Stimulated activated naive CD4-positive, alpha-beta T cell (primary cell): ENCODE data around the gene AHNAK.
"Not testable (repeated sequence)": the region's sequence is repeated elsewhere in the genome, so short reads cannot be mapped to it uniquely, and the experiment has no call there.

Source experiments
- DNase-seq, 6 experiments: peaks; one replicate each; lab custom pipeline; 2025; lab: John Stamatoyannopoulos, UW

The AHNAK gene

DNA sequence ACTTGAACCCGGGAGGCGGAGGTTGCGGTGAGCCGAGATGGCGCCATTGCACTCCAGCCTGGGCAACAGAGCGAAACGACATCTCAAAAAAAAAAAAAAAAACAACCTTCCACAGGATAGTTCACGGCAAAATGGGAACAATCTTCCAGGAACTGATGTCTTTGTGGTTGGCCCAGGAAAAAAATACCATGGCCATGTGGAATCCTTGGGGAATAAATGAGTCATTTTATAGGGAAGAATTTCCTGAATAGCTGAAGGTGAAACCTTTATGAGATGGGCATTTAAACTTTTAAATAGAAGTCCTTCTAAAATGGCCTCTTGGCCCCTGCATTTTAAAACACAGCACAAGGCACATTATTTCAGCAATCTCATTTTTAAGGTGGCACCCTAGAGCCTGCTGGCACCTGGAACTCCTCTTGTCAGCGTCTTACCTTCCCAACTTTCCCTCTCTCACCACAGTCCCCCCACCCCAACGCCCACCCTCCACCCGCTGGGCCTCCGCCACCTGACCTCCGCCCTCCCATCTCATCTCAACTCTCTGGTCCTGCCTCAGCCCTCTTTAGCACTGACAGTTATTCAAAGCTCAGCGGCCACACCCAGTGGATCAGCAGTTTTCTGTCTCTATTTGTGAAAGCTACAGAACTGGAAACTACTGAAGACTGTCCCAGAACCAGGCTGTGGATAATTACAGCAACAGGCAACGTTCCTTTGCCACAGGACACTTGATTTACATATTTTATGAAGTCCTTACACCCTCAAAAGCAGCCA lies 84.7 kb downstream of the AHNAK start:
- DNase-seq = no peak

DNA sequence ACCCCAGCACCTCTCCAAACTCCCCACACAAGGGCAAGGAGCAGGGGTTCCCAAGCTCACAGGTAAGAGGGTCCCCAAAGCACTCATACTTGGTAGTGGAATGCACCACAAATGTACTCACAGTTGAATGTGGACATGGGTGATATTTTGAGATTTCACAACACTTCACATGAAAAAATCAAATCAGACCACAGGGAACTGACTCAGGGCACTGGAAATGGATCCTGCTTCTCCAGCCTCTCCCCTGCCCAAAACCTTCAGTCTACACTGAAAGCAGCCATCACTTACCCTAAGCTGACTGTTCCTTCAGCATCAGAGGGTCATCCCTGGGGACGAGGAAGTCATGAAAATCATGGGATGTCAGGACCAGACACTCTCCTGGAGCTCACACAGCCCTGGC lies 87.5 kb downstream of the AHNAK start:
- no peak for DNase-seq

DNA sequence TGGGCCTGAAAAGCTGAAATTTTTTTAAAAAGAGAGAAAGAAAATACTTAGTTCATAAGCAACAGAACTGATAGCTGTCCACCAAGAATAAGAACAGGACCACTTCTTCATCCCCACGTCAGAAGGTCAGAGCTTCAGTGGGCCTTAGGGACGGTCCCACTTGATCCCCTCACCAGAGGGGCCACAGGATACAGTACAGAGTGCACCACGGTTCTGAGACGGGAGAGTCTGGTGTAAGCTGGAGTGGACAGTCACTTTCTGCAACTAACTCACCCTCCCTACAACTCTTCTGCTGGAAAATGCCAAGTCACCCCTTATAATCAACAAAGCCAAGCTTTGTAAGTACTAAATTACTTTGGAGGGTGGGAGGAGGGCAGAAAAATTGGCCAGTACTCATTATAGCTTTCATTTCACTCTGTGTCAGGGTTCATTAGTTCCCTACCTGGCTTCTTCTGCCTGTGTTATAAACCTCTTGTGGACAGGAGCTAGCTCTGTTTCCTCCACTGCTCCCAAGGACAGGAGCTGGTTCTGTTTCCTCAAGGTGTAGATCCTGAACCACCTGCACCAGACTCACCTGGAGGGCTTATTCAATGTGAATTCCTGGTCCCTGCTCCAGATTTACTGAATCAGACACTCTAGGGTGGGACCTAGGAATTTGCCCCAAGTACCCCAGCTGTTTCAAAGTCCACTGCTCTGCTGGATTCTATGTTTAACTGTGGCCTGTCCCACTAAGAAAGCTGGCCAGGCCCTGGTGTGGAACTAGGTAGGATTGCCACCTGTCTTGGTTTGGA lies 88.2 kb downstream of the AHNAK start:
- no peak for DNase-seq

DNA sequence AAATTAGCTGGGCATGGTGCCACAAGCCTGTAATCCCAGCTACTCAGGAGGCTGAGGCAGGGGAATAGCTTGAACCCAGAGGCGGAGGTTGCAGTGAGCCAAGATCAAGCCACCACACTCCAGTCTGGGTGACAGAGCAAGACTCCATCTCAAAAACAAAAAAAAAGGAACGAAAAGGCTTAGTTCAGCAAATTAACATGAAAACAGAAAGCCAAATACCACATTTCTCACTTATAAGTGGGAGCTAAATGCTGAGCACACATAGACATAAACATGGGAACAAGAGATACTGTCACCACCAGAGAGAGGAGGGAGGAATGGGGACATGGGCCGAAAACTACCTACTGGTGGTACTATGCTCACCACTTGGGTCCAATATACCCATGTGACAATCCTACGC lies 89.1 kb downstream of the AHNAK start:
- no peak for DNase-seq

DNA sequence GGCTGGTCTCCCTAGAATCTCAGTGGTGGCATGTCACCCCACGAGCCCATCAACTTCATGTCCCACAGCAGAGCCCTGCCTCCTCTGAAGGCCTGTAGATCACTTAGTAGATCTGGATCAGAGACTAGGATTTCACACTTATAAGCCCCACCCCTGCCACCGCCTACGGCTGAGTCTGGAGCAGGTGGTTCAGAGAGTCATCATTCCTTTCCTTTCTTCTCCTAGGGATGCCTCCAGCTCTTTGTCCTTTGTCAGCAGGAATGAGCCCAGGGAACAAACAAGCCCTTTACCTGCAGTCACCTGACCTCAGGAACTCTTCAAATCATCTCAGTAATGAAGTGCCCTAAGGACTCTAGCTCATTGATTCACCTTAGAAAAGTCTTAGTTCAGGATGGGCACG lies 90.0 kb downstream of the AHNAK start:
- no peak for DNase-seq

DNA sequence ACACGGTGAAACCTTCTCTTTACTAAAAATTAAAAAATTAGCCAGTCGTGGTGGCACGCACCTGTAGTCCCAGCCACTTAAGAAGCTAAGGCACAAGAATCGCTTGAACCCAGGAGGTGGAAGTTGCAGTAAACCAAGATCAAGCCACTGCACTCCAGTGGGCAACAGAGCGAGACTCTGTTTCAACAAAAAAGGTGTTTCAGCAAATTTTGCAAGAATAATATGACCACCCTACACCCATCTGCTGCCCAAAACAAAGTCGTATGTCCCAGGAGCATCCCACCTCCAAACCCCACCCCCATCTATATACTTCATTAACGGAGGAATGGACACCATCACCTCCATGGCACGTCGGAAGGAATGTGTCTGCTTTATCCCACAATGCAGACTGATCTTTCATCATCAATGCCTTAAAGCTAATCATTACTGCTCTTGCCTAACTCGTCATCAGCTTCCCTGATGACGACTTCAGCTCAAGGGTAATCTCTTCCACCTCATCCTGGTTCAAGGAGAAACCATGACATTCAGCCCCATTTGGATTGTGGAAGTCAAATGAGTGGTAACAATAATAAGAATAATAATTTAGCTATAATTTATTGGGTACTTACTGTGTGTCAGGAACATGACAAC lies 93.7 kb downstream of the AHNAK start:
- DNase-seq = no peak

DNA sequence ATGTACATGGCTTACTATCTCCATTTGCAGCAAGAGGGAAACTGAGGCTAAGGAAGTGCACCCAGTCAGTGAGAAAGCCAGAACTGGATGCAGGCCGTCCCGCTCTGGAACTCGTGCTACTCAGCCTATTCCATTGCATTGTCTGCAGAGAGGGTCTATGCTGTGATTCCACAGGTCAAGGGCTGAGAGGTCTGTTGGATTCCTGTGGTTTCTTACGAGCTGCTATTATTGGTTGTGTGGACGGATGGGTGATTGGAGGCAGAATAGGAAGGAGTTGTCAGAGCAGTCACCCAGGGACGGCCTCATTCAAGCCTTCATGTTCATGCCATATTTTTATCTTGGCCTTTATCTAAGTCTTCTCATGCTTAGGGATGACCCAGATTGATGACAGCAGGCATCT lies 94.3 kb downstream of the AHNAK start:
- DNase-seq = no peak

DNA sequence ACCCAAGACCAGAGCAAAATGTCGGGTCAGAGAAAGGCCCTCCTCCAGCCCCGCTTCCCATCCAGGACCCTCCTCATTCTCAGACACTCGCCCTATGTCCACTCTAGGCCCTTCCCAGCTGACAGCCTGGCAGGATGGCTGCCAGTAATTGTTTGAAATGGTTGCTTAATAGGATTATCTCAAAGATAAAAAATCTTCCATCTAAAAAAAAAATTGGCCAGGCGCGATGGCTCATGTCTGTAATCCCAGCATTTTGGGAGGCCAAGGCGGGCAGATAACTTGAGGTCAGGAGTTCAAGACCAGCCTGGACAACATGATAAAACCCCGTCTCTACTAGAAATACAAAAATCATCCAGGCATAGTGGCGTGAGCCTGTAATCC lies 95.4 kb downstream of the AHNAK start:
- no peak for DNase-seq

DNA sequence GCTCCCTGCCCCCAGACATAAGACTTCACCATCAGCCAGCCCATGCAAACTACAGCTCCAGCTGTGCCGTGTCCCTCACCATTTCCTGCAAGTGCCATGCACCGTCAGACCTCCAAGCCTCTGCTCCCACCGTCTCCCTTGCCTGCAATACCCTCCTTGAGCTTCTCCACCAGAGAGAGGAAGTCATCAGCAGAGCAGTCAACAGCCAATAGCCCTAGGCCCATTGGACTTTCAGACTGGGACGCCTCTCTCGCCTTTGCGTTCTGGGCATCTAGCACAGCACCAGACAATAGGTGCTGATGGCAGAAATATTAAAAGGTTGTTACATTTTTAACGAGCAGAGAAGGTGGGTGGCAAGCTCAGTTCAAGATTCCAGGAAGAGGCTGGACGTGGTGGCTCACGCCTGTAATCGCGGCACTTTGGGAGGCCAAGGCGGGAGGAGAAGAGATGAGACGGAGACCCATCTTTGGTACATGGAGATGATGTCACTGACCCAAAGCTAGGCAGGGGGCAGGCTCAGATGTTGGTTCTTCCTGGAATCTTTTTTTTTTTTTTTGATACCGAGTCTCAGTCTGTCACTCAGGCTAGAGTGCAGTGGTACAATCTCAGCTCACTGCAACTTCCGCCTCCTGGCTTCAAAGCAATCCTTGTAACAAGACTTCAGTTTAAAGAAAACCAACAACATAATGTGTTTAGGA lies 95.9 kb downstream of the AHNAK start:
- peak in 1 of 6 experiments; percentile 5 for DNase-seq

DNA sequence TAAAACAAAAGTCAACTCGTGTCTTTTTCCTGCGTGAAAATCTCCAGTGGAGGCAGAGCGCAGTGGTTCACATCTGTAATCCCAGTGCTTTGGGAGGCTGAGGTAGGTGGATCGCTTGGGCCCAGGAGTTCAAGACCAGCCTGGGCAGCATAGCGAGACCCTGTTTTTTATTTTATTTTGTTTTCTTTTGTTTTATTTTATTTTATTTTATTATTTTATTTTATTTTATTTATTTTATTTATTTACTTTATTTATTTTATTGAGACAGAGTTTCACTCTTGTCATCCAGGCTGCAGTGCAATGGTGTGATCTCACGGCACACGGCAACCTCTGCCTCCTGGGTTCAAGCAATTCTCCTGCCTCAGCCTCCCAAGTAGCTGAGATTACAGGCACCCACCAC lies 96.7 kb downstream of the AHNAK start:
- DNase-seq = not testable (repeated sequence)

DNA sequence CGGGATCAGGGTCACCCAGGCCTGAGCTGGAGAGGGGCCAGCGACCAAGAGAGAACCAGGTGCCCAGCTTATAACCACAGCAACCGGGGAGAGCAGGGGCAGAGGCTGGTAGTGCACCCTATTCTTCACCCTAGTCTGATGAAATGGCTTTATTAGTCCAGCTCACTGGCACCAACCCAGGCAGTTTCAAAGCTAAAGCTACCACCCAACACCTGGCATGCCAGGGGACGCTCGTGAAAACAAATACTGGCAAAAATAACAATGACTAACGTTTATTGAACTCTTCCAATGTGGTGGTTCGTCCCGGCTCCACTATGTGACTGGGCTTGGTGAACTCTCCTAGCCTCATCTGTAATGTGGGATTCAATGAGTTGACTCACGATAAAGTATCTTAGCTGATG lies 97.2 kb downstream of the AHNAK start:
- no peak for DNase-seq

DNA sequence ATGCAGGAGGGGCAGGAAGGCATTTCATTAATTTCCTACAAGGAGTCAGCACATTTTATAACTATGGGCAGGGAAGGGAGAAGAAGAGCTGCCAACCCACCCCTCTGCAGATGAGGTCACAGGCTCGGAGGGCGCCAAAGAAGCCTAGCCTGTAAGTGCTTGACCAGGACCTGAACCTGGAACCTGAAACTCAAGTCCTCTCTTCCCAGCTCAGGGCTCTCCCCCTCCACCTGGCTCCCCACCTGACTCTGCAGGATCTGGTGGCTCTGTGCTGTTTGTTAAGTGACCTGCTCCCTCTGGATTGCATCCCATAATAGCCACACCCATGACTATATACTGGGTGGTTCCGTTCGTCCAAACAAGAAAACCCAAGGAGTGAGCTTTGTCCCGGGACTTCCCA lies 100.5 kb downstream of the AHNAK start:
- no peak for DNase-seq

DNA sequence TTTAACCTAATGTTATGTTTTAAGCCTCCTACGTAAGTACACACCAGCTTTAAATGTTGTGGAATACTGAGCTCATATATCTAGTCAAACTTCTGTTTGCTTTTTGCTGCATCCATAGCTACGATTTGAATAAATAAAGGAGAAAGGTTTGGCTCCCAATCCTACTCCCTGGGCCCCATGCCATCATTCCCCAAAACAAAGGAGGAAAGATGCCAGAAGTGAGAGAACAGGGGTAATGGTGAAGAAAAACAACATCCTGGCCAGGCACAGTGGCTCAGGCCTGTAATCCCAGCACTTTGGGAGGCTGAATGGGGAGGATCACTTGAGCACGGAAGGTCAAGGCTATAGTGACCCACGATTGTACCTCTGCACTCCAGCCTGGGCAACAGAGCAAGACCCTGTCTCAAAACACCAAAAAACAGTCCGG lies 101.3 kb downstream of the AHNAK start:
- no peak for DNase-seq

DNA sequence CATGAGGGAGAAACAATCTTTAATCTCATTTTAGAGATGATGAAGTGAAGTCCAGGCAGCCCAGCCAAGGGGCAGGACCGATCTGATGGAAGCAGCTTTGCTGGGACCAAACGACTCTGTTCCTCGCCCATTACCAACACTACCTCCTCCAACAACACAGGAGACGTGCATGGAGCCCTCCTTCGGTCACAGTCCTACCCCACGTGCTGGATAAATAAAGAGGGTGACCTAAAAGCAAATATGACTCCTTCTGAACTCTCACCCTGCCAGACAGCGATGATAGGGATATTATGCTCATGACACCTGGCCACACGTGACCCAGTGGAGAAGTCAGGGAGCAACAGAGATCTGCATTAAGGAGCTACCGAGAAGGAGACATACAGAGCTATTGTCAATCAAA lies 101.8 kb downstream of the AHNAK start:
- no peak for DNase-seq

DNA sequence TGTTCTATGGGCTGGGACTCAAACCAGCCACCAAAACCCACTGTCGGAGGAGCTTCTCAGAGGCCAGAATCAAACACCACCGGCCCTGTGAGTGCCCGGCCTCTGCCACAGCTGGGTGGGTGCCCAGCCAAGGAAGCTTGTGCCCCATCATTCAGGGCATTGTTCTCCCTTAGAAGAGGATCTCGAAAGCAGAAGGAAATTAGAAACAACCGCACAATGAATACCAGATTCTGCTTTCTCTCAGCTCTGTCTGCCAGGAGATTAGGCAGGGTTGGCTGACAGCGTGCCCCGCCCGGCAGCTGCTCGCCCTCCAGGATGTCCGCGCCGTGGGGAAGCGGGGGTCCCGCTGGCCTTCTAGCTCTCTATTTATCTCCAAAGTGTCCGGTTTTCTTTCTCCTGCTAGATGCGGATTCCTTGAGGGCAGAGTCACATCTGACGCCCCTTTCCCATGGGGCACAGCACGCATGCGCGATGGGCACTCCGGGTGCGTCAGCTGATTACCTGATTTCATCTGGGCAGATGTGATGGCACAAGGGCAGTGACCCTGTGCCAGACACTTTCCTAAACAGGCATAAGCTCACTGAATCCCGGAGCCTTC lies 102.3 kb downstream of the AHNAK start:
- DNase-seq = peak in 4 of 6 experiments; percentile 4 to 47 (median 19)

DNA sequence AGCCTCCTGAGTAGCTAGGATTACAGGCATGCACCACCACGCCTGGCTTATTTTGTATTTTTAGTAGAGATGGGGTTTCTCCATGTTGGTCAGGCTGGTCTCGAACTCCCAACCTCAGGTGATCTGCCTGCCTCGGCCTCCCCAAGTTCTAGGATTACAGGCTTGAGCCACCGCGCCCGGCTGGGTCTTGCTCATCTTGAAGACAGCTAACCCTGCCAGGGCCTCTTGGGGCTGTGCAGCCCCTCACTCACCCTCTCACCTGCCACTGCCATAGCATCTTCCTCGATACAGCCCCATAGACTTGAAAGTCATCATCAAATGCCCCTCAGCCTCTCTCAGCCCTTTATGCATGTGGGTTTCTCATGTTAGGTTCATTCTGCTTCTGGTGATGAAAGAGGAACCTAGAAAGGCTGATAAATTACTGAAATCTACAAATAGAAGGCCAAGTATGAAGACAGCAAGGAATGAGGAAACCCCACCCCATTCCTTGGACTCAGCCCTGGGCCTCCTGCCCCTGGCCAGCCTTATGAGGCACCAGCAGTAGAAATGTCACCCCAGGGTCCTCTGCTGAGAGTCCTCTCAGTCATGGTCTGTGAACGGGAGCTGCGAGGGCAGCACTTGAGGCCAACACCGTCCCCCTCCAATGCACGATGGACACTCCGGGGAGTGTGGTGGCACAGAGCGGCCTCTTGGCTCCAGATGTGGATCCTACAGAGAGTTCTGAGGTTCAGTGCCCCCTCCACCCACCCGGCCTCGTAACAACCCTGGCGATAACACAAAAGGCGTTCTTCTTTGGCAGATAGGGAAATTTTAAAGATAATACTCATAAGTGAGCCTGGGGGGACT lies 103.0 kb downstream of the AHNAK start:
- no peak for DNase-seq

DNA sequence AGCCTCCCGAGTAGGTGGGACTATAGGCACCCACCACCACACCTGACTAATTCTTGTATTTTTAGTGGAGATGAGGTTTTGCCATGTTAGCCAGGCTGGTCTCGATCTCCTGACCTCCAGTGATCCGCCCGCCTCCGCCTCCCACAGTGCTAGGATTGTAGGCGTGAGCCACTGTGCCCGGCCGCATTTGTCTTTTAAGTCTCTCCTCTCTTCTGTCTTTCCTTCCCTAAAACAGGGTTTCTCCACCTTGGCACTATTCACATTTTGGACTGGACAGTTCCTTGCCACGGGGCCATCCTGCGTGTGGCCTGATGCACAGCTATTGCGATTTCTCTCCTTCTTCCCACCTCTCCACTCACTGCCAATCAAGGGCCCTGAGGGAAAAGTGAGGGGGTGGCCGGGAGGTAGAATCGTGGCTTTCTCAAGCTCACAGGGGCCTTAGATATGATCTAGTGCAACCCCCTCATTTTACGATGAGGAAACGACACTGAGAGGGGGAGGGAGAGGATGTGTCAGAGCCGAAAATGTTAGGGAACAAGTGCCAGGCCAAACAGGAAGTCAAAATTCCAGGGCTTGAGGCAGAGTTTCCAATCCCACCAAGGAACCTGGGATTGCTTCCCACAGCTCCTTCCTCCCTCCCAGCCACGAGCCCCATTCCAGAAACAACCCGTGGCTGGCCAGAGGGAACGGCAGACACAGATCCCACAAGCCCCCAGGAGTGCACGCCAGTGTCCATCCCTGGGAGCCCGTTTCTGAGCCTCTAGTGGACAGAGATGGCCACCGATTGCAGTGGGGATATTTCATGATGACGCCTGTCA lies 106.6 kb downstream of the AHNAK start:
- DNase-seq = no peak

DNA sequence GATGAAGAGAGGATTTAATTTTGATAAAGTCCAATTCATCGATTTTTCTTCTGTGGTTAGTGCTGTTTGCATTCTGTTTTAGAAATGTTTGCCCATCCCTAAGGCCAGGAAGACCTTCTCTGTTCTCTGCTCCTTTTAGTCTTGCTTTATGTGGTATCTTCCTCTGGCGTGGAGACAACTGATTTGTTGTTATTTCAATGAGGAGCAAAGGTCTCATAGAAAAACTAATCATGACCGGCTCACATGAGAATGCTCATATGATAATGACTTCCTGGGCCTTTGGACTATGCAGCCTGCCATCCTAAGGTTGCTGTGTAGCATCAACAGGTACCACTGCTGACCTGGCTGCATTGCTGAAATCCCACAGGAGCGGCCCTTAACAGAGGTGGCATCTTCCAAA lies 108.0 kb downstream of the AHNAK start:
- DNase-seq = no peak

DNA sequence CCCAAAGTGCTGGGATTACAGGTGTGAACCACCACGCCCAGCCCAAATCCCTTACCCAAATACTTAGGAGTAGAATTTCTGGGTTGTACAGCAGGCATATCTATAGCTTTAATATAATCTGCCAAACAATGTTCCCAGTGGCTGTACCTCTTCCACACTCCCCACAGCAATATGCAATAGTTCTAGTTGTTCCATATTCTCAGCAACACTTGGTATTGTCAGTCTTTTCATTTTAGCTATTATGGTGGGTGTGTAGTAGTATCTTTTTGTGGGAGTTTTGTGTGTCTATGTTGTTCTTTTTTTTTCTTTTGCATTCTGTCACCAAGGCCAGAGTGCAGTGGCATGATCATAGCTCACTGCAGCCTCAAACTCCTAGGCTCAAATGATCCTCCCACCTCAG lies 109.0 kb downstream of the AHNAK start:
- no peak for DNase-seq
